ENCODE measurements around the gene CHMP6.

CHMP6 gene

DNA sequence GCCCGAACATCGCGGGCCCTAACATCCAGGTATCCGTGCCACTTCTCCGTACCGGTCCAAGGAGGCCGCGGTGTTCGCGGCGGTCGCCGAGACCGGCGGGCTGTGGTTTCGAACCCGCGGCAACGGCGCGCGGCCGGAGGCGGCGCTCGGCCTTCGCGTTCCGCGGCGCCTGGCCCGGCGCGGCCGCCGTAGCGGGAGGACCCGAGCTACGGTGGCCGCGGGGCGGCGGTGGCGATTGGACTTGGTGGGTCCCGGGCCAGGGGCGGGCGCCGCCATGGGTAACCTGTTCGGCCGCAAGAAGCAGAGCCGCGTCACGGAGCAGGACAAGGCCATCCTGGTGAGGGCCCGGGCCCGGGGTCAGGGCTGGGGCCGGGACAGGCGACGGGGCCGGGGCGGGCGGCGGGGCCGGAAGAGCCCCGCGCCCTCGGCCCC lies at the start of gene CHMP6:
Gene CHMP6 (plus strand): TSS at position 197 of the 432 bp plus-strand sequence. CDS start 78 bp downstream, at position 275.
- DNase-seq (ENCODE audit: low read depth) = peak; percentile 56

DNA sequence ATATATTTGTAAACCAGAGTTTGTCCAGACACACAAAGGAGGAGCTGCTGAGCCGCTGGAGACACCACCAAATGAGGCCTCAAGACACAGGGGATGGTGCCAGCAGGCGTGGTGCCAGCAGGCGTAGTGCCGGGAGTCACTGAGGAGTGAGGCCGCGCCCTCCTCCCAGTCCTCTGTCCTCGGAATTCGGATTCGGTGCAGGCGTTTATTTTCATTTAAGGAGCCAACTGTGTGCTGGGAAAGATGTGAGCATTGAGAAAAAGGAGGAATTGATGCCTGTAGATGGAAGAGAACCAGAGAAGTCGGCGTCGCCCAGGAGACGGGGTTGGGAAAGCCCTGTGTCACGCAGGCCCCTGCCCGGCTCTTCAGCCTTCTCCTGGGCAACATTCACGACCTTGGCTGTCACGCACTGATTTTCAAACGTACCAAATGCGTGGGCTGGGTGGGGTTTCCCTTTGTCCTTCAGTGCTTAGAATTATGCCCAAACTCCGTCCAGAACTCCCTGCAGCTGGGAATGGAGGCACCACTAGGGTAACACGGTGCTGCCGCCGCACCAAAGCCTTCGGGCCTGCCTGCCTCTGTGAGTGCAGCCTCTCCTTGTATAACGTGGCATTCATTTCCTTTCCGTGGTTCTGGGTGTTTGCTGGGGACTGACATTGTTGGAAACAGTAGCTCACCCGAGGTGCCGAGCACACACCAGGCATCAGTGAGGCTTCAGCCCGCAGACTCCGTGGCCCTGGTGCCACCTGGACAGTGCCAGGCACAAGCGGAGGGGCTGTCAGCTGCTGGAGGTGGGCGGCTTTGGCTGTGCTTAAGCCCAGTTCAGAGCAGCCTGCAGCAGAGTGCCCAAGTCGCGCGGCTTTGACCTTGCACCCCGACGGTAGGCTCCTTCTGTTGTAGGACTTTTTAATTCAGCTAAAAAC lies 49.0 kb upstream of the CHMP6 start:
- DNase-seq (ENCODE audit: low read depth) = no peak

GRCh38 chr17:80943346-80944145 lies 48.1 kb upstream of the CHMP6 start:
- DNase-seq (ENCODE audit: low read depth) = no peak

DNA sequence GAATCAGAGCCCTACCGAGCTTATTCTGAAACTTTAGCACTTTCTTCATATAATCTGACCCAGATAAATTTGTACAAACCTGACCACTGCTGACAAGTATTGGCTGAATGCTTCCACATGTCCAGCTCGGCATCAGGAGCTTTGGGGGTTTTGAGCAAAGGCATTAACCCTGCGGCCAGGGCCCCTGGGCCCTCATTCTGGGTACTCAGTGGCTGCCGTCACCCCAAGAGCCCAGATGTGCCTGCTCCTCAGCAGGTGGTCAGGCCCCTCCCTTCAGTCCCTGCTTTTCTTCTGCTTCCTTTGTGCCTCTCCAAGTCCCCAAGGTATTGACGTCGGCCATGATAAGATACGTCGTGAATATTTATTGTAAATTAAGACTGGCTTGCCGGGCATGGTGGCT lies 47.3 kb upstream of the CHMP6 start:
- no peak for DNase-seq (ENCODE audit: low read depth)

DNA sequence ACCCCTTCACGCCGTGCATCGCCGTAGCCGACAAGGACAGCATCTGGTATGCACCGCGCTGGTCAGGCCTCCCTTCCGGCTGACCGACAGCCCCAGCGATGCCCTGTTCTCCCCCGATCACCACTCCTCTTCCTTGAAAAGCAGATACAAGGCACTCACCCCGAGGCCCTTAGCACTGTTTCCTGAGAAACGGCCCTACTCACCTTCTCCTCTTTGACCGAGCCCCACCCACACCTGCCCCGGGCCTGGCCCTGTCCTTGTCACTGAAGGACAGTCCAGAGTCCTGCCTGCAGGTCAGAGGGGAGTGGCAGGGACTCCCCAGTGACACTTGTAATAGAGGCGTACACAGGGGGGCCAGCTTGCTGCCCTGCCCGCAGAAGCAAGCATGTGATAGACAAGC lies 45.9 kb upstream of the CHMP6 start:
- DNase-seq (ENCODE audit: low read depth) = no peak

GRCh38 chr17:80946449-80946848 lies 45.2 kb upstream of the CHMP6 start:
- DNase-seq (ENCODE audit: low read depth) = no peak

GRCh38 chr17:80947200-80947940 lies 44.3 kb upstream of the CHMP6 start:
- DNase-seq (ENCODE audit: low read depth) = no peak

DNA sequence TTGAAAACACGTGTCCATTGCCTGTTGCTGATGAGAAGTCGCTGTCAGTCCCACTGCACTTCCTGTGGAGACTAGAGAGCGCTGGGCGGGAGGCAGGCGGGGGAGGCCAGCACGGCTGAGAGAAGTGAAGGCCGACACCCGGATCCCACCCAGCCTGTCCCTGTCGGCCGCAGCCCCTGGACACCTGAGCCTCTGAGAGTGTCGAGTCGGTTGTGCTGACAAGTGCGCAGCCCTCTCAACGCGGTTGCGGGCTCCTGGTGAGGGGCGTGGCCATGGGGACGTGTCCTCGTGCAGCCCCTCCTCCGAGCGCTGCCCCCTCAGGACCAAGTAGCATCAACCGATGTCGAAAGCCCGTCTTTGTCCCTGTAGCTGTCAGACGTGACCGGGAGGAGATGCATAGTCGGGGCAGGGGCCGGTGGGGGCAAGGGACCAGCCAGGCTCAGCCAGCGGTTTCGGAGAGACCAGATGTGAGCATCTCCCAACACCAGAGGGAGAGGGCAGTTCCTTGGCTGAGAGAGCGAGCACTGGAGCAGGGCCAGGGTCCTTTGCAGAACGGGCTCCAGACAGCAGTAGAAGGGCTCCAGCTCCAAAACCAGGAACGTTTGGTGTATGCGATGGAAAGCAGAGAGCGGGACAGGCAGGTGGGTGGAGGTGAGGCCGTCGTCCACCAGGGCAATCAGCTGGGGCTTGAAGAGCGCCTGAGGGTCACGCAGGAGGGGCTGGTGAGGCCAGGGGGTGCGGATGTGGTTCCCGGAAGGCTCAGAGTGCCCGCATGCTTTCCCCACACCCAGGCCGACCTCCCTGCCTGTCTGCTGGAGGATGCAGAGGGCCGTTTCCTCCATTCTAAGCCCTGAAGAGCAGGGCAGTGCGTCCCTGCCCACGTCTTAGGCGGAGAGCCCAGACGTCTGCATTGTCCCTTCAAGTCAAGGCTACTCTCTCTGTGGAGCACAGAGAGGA lies 43.3 kb upstream of the CHMP6 start:
- DNase-seq (ENCODE audit: low read depth) = no peak

DNA sequence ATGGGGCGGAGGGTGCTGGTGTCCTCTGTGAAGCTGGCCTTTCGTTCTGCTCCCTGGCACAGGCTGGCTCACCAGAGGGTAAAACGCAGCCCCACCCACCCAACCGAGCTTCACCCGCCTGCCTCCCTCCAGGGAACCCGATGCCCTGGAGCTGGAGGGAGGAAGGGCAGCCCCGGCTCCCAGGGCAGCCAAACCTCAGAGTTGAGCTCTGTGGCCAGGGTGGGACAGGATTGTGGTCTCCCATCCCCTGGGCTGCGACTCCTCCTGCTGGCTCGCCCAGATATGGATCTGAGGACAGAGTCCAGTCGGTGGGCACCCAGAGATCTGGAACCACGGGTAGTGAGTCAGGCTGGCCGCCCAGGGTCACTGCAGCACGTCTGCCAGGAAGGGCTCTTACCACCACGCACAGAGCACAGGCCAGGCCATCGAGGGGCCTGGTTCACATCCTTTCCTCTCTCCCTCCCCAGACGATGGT lies 42.6 kb upstream of the CHMP6 start:
- DNase-seq (ENCODE audit: low read depth) = no peak

DNA sequence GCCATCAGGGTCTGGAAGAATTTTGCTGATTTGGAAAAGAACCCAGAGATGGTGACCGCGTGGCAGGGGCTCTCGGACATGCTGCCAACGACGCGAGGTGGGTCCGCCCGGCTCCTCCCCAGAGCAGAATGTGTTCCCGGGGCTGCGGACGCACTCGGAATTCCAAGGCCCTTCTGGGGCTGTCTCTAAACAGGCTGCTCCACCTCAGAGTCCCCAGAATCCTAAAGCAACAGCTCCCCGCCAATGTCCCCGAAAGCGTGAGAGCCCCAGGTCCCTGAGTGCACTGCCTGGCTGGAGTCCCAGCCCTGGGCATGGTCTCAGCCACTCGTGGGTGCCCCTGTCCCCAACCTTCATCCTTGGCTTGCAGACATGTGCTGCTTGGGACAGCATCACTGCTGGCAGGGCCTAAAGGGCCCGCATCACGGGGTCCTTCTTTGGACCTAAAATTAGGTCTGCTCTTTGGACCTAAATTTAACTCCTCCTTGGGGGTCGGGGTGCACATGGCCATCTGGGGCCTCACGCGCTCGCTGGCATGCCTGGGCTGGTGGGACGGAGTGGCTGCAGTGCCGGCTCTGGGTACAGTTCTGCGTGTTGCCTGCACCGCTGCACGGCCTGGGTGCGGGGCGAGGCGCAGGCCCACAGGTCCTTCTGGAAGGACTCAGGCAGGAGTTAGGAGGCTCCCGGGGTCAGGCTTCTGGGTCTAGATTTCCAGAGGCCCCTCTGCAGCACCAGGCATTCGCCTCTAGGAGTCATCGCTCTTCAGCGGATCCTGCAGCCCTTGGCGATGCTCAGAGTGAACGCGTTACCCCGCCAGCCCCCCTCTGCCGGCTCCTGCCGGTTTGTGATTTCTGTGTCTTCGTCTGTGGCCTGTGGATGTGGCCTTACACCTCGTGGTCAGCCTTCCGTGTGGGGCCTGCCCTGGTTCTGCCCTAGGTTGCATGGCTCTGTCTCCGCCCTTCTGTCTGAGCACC lies 41.9 kb upstream of the CHMP6 start:
- no peak for DNase-seq (ENCODE audit: low read depth)

DNA sequence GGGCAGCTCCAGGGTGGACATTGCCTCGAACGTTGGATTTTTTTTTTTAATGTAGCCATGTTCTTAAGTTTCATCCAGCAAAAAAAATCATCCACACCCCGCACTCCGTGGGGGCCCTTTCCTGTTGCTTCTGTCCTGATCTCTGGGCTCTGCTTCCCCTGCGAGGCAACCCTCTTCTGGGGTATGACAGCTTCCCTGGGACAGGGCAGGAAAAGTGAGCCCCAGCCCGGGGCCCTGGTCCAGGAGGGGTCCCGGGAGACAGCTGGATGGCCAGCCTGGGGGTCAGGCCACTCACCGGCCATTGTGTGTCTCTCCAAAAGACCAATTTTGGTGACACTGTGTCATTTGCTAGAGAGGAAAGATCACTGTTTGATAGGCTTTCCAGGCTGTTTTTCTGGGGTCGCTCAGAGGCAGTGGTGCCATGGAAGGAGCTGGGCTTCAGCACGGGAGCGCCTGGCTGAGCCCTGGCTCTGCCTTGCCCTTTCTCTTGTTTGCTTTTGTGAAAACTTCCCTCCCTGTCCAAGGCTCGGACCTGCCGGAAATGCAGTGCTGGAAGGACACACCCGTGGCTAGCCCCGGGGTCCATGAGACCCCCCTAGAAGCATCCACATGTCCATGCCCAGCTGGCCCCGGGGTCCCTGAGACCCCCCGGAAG lies 41.0 kb upstream of the CHMP6 start:
- DNase-seq (ENCODE audit: low read depth) = no peak

DNA sequence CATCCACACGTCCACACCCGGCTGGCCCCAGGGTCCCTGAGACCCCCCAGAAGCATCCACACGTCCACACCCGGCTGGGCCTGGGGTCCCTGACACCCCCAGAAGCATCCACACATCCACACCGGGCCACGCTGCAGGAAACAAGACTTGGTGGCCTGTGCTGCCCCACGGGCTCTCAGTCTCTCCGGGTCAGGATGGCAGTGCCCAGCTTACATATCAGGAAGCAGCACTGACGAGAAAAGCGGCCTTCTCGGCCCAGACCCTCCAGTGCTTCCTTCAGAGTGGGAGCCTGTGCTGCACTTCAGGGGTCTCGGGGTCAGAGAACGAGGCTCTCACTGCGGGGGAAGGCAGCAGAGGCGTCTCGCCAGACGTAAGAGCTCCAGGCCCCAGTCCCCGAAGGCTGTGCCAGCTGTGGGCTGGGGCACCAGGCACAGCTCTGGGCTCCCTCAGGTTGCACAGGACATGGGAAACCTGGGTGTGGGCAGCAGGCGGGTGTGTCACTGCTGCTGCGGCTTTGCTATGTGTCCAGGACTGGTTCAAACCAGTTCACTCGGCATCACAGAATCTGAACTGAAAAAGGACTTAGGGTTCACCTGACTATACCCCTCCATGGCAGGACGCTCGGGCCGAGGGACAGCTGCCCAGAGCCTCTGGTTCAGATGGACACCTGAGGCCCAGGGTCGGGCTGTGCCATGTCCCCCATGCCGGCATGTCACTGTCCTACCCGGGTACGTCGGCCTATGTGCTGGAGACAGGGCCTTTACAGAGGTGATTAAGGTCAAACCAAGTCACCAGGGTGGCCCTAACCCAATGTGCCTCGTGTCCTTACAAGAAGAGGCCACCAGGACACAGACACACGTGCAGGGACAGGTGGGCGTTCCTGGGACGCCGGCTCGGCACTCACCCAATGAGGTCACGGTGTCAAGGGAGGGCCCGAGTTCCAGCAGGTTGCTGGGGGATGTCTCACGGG lies 40.2 kb upstream of the CHMP6 start:
- no peak for DNase-seq (ENCODE audit: low read depth)

DNA sequence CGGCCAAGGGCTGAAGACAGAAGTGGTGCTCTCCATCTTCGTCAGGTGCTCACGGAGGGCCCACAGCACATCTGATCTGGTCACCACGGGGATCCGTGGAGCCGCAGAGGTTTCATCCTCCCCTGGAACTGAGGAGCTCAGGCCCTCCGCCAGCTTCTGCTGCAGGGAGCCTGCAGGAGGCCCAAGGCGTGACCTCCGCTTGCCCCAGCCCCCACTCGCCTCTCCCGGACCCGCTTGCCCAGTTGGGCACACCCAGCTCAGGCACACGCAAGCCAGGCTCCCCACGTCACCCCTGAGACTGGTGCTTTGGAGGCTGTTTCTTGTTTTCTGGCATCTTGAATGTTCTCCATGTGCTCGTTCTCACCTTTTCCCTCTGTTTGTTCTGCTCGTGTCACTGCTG lies 39.4 kb upstream of the CHMP6 start:
- DNase-seq (ENCODE audit: low read depth) = no peak

DNA sequence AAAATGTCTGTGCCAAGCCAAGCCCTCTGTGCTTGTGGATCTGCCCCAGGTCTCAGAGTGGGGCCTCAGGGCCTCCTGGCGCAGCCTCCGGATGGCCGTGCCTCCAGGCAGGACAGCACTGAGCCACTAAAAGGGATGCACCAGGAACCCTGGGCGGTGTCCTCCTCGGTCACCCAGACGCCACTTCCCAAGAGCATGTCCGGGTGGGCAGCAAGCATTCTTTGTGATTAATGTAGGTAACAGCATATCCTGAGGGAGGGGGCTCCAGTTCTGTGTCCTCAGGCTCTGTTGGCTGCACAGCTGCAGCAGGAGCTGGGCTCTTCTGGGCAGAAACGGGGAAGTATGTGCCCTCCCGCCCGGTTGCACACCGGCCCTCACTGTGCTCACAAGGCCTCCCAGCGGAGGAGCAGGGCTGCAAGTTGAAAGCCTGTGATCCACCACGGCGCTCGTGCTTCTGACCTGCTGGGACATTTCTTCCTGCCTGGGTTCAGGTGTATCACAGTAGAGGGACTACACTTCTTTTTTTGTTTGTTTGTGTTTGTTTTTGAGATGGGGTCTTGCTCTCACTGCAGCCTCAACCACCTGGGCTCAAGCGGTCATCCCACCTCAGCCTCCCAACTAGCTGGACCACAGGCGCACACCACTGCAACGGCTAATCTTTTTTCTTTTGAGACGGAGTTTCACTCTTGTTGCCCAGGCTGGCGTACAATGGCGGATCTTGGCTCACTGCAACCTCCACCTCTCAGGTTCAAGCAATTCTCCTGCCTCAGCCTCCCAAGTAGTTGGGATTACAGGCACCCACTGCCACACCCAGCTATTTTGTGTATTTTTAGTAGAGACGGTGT lies 37.9 kb upstream of the CHMP6 start:
- no peak for DNase-seq (ENCODE audit: low read depth)

- no peak for DNase-seq (ENCODE audit: low read depth)
Measured at GRCh38 chr17:80955078-80955477, 36.6 kb upstream of the CHMP6 start.

DNA sequence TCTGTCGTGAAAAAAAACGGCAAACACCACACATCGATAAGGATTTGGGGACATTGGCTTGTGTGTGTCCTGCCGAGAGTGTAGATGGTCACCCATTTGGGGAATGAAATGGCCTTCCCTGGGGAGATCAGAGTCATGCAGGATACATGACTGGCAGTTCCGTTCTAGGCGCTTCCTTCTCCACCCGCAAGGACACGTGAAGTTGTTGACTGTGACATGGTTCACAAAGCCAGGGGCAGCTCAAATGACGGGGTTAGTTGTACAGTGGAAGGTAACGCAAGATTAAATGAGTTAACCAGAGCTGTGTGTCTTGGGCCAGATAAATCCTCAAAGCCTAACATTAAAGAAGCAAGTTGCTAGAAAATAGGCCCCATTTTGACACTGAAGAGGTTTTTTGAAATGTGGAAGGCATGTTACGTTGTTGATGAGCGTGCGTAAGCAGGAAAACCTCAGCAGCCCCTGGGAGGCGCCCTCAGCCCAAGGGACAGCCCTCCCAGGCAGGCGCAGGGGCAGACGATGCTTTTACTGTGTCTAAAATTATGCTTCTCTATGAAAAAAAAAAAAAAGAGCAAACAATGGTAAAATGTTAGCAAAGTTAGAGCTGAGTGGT lies 35.9 kb upstream of the CHMP6 start:
- DNase-seq (ENCODE audit: low read depth) = no peak
